Mesendoderm (in vitro differentiated cells): ENCODE measurements around the gene NADSYN1.
"Not testable (repeated sequence)": the region's sequence is repeated elsewhere in the genome, so short reads cannot be mapped to it uniquely, and the experiment has no call there.

ENCODE experiments used
- DNase-seq: peaks from one replicate; pipeline ENCODE4 v3.0.0; 2013
- H2AK5ac ChIP-seq: 2 replicates; pipeline ENCODE4 v1.6.1; 2013; ENCODE audit warnings: low read length, inconsistent platforms
- H2BK120ac ChIP-seq: 2 replicates; pipeline ENCODE4 v1.6.1; 2013; ENCODE audit warnings: low read depth, mild to moderate bottlenecking, low read length, moderate library complexity, mixed read lengths
- H2BK15ac ChIP-seq: replicated peaks from 2 replicates; pipeline ENCODE4 v1.6.1; 2013; ENCODE audit warnings: low read depth, mild to moderate bottlenecking, moderate library complexity
- H2BK5ac ChIP-seq: 2 replicates; pipeline ENCODE4 v1.6.1; 2013; ENCODE audit warnings: low read length, inconsistent platforms
- H3K18ac ChIP-seq: 2 replicates; pipeline ENCODE4 v1.6.1; 2013; ENCODE audit warnings: mild to moderate bottlenecking, low read length, mixed read lengths
- H3K23ac ChIP-seq: one replicate; pipeline ENCODE4 v1.6.1; 2013; ENCODE audit warnings: low read length
- H3K27ac ChIP-seq: 2 replicates; pipeline ENCODE4 v1.5.1; 2013; ENCODE audit warnings: low read depth, mild to moderate bottlenecking, inconsistent platforms, low read length, moderate library complexity
- H3K27me3 ChIP-seq: 2 replicates; pipeline ENCODE4 v1.6.1; 2013; ENCODE audit warnings: low read length, control low read depth, mild to moderate bottlenecking, inconsistent platforms; ENCODE audit not compliant: insufficient read depth, poor library complexity
- H3K36me3 ChIP-seq: 2 replicates; pipeline ENCODE4 v1.6.1; 2013; ENCODE audit warnings: low read length, inconsistent platforms; ENCODE audit not compliant: control insufficient read depth, insufficient read depth
- H3K4ac ChIP-seq: one replicate; pipeline ENCODE4 v1.6.1; 2013; ENCODE audit warnings: low read depth, mild to moderate bottlenecking, low read length, moderate library complexity
- H3K4me1 ChIP-seq: 2 replicates; pipeline ENCODE4 v1.6.1; 2013; ENCODE audit warnings: low read depth, low read length, inconsistent platforms; ENCODE audit not compliant: control insufficient read depth
- H3K4me2 ChIP-seq: 2 replicates; pipeline ENCODE4 v1.6.1; 2013; ENCODE audit warnings: low read length
- H3K4me3 ChIP-seq: 2 replicates; pipeline ENCODE4 v1.5.1; 2013; ENCODE audit warnings: mild to moderate bottlenecking, low read length
- H3K56ac ChIP-seq: one replicate; pipeline ENCODE4 v1.6.1; 2013; ENCODE audit warnings: low read length
- H3K79me1 ChIP-seq: 2 replicates; pipeline ENCODE4 v1.6.1; 2013; ENCODE audit warnings: low read length, inconsistent platforms
- H3K79me2 ChIP-seq: 2 replicates; pipeline ENCODE4 v1.6.1; 2013; ENCODE audit warnings: mild to moderate bottlenecking, low read length; ENCODE audit not compliant: control insufficient read depth, insufficient read depth
- H3K9ac ChIP-seq: 2 replicates; pipeline ENCODE4 v1.6.1; 2013; ENCODE audit warnings: low read length, inconsistent platforms
- H4K5ac ChIP-seq: one replicate; pipeline ENCODE4 v1.6.1; 2013; ENCODE audit warnings: low read length
- H4K8ac ChIP-seq: one replicate; pipeline ENCODE4 v1.6.1; 2013; ENCODE audit warnings: low read depth, mild to moderate bottlenecking, control low read depth, low read length, moderate library complexity
- WGBS: extraction: QIAGEN DNeasy Blood & Tissue Kit; methylation state at CpG from one replicate; pipeline ENCODE4 v1.1.7; 2013; ENCODE audit warnings: low lambda C conversion rate, missing lambda C conversion rate; ENCODE audit not compliant: insufficient coverage; ENCODE audit errors: extremely low coverage; 5-methylcytosine and 5-hydroxymethylcytosine counted together

Gene NADSYN1

DNA sequence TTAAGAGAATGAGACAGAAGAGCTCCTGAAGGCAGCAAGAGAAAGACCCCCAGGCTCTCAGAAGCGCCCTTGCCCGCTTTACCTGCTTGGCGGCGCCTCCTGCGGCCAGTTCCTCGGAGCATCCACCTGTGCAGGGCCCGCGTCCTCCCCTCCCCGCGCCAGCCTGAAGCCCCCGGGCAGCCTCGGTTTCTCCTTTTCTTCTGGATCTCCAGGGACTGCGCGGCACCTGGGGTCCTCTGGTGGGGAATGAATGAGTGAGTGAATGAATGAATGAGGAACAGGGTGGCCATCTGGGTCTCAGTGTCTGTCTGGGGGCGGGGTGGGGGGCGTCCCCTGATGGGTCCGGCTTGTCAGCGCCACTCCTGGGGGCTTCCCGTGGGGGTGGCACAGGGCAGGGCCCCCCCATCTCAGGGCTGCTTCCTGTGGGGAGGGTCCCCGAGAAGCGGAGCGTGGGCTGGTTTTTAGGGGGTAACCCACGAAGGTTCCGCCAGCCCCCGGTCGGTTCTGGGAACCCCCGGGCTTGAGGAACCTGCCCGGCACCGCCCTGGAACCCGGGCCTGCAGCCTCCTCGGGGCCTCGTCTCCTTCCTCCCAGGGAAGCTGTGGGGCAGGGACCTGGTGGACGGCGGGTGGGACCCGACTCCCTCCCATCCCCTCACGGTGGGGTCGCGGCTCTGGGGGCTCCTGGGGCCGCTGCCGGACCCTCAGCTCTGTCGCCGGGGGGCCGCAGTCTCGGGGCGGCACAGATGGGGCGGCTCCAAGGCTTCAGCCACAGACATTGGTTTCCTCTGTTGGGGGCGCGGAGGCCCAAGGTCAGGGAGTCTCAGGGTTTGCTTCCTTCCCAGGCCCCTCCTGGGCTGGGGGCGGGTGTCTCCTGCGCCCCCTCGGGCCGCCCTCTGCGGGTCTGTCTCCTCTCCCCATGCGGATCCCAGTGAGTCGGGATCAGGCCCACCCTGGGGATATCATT, 65.8 kb downstream of the NADSYN1 start:
- H3K4ac ChIP-seq, result no peak overlapping the region
- DNase-seq, result no peak

DNA sequence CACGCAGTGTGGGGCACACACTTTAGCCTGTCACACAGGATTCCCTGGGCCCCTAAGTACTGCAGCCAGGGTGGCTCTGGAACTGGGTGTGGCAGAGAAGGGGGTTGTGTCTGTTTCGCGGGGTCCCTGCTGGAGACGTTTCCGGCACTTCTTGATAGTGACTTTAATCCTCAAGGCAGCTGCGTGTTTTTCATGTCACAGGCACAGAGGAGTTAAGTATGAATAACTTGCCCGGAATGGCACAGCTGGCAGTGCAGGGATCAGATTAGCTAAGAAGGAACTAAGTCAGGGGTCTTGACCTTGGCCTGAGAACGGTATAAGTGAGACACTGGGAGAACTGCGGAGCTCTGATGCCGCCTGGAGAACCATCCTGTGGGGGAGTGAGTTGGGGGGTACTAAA, 66.5 kb downstream of the NADSYN1 start:
- no peak overlapping the region for H2BK5ac ChIP-seq
- no peak overlapping the region for H3K56ac ChIP-seq
- no peak overlapping the region for H3K4me2 ChIP-seq
- no peaks in the 10 kb centered on the region for H3K79me1 ChIP-seq
- H4K5ac ChIP-seq, result no peak overlapping the region
- no peaks in the 10 kb centered on the region for H3K27me3 ChIP-seq
- H3K4ac ChIP-seq, result no peak overlapping the region
- no peaks in the 10 kb centered on the region for H3K36me3 ChIP-seq
- no peak overlapping the region for H3K27ac ChIP-seq
- no peak overlapping the region for H2BK15ac ChIP-seq
- H2AK5ac ChIP-seq, result no peak overlapping the region
- H3K79me2 ChIP-seq, result no peaks in the 10 kb centered on the region
- peak overlapping the region; percentile 16 for H3K18ac ChIP-seq
- no CpG with 5 or more reads among the region's 10 CpGs for WGBS
- DNase-seq, result no peak
- H4K8ac ChIP-seq, result no peak overlapping the region
- H3K4me1 ChIP-seq, result no peaks in the 10 kb centered on the region
- no peak overlapping the region for H2BK120ac ChIP-seq
- H3K9ac ChIP-seq, result no peak overlapping the region
- H3K4me3 ChIP-seq, result no peak overlapping the region
- no peak overlapping the region for H3K23ac ChIP-seq

More for the DNA sequence above, 65.8 kb downstream of the NADSYN1 start:
- no CpG with 5 or more reads among the region's 55 CpGs for WGBS
- H3K27me3 ChIP-seq, result no peaks in the 10 kb centered on the region
- H3K23ac ChIP-seq, result no peak overlapping the region
- no peaks in the 10 kb centered on the region for H3K79me2 ChIP-seq
- H3K9ac ChIP-seq, result no peak overlapping the region
- no peak overlapping the region for H3K4me2 ChIP-seq
- no peak overlapping the region for H4K8ac ChIP-seq
- H4K5ac ChIP-seq, result no peak overlapping the region
- H3K18ac ChIP-seq, result peak overlapping the region; percentile 16
- no peak overlapping the region for H2AK5ac ChIP-seq
- H3K79me1 ChIP-seq, result no peaks in the 10 kb centered on the region
- H3K4me3 ChIP-seq, result no peak overlapping the region
- no peak overlapping the region for H2BK5ac ChIP-seq
- no peaks in the 10 kb centered on the region for H3K36me3 ChIP-seq
- no peak overlapping the region for H3K27ac ChIP-seq
- no peaks in the 10 kb centered on the region for H3K4me1 ChIP-seq
- no peak overlapping the region for H2BK120ac ChIP-seq
- no peak overlapping the region for H2BK15ac ChIP-seq
- H3K56ac ChIP-seq, result no peak overlapping the region

DNA sequence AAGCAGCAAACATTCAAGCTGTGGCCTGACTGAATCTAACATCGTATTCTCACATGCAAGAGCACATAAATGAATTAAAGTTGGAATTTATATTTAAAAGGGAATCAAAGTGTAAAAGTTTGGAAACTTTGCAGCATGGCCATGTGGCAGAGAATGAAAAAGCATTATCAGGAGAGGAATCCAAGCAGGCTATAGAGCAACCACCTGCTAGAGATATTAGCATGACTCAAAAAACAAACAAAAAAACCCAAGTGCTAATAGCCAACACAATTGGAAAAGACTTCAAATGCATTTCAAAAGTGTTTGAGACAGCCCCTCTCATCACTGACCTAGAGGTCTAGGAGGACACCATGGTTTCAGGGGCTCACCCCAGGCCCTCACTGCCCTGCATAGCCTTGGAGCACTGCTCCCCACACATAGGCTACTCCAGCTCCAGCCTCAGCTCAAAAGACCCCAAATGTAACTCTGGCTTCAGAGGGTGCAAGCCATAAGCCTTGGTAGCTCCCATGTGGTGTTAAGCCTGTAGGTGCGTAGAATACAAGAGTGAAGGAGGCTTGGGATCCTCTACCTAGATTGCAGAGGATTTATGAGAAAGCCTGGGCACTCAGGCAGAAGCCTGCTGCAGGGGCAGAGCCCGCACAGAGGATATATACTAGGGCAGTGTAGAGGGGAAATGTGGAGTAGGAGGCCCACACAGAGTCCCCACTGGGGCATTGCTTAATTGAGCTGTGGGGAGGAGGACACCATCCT, 72.4 kb downstream of the NADSYN1 start:
- no peaks in the 10 kb centered on the region for H3K79me2 ChIP-seq
- no peaks in the 10 kb centered on the region for H3K27me3 ChIP-seq
- no peak overlapping the region for H3K23ac ChIP-seq
- no peaks in the 10 kb centered on the region for H3K4me1 ChIP-seq
- no peak overlapping the region for H2BK15ac ChIP-seq
- no peaks in the 10 kb centered on the region for H3K79me1 ChIP-seq
- no peak overlapping the region for H2AK5ac ChIP-seq
- H4K5ac ChIP-seq, result no peak overlapping the region
- H3K36me3 ChIP-seq, result no peaks in the 10 kb centered on the region
- H2BK120ac ChIP-seq, result no peak overlapping the region
- H3K56ac ChIP-seq, result no peak overlapping the region
- H4K8ac ChIP-seq, result no peak overlapping the region
- no peak overlapping the region for H3K4me2 ChIP-seq
- WGBS, result no CpG with 5 or more reads among the region's 3 CpGs
- H3K4me3 ChIP-seq, result no peak overlapping the region
- no peak overlapping the region for H2BK5ac ChIP-seq
- DNase-seq, result no peak
- no peak overlapping the region for H3K9ac ChIP-seq
- no peak overlapping the region for H3K18ac ChIP-seq
- H3K27ac ChIP-seq, result no peak overlapping the region
- H3K4ac ChIP-seq, result no peak overlapping the region

DNA sequence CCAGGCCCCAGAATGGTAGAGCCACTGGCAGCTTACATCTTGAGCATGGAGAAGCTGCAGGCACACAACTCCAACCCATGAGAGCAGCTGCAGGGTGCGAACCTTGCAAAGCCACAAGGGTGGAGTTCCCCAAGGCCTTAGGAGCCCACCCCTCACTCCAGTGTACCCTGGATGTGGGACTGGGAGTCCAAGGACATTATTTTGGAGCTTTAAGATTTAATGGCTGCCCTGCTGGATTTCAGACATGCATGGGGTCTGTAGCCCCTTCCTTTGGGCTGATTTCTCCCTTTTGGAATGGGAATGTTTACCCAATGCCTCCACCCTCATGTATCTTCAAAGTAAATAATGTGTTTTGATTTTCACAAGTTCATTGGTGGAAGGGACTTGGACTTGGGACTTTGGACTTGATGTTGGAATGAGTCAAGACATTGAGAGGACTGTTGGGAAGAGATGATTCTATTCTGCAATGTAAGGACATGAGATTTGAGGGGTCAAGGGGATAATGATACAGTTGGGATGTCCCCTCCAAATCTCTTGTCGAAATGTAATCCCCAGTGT, 73.0 kb downstream of the NADSYN1 start:
- Histone ChIP-seq H3K79me1 (no peaks in the 10 kb centered on the region), H3K79me2 (no peaks in the 10 kb centered on the region), H2BK5ac (no peak overlapping the region), H3K4ac (no peak overlapping the region), H3K4me2 (no peak overlapping the region), H4K5ac (no peak overlapping the region), H3K56ac (no peak overlapping the region), H3K4me1 (no peaks in the 10 kb centered on the region), H3K18ac (no peak overlapping the region), H2AK5ac (no peak overlapping the region), H3K4me3 (no peak overlapping the region), H3K27ac (no peak overlapping the region), H4K8ac (no peak overlapping the region), H3K36me3 (no peaks in the 10 kb centered on the region), H3K27me3 (no peaks in the 10 kb centered on the region), H2BK15ac (no peak overlapping the region), H3K9ac (no peak overlapping the region), H2BK120ac (no peak overlapping the region), H3K23ac (no peak overlapping the region)
- no CpG with 5 or more reads among the region's 2 CpGs for WGBS
- no peak for DNase-seq

DNA sequence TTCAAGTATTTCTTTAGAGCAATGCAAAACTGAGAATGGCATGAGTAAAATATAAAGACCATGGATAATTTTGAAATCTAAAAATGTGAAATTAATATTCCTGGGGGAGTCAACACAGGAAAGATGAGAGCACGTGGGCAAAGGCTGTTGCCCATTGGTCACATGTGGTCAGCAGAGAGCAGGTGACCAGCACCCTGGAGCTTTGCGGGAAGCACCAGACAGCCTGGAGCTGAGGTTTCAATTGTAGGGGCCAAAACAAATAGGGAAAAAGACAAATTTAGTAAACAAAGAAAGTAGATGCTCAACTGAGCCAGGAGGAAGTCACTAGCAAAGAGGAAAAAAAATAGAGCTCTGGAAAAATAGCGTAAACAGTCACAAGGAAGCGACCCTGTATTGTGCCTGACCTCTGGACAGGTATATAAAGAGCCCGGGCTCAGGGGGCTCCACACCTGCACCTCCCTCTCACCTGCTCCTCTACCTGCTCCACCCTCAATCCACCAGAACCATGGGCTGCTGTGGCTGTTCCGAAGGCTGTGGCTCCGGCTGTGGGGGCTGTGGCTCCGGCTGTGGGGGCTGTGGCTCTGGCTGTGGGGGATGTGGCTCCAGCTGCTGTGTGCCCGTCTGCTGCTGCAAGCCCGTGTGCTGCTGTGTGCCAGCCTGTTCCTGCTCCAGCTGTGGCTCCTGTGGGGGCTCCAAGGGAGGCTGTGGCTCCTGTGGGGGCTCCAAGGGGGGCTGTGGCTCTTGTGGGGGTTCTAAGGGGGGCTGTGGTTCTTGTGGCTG, 74.0 kb downstream of the NADSYN1 start, which contains the start of gene KRTAP5-7:
TSS of gene KRTAP5-7 (plus strand) at position 472 of the 780 bp plus-strand sequence. CDS start at position 506, 34 bp downstream.
- H3K18ac ChIP-seq, H3K9ac ChIP-seq, H3K4me3 ChIP-seq, H3K27me3 ChIP-seq, H3K79me1 ChIP-seq, H2AK5ac ChIP-seq, DNase-seq, H4K8ac ChIP-seq, H4K5ac ChIP-seq, H3K4ac ChIP-seq, H2BK120ac ChIP-seq, H3K56ac ChIP-seq, H2BK15ac ChIP-seq, H3K79me2 ChIP-seq, H3K27ac ChIP-seq, H3K4me2 ChIP-seq, H3K4me1 ChIP-seq, H2BK5ac ChIP-seq, H3K23ac ChIP-seq, H3K36me3 ChIP-seq: not testable (repeated sequence)
- no CpG with 5 or more reads among the region's 10 CpGs for WGBS
